ENCODE results near the gene NTSR1.

DNA sequence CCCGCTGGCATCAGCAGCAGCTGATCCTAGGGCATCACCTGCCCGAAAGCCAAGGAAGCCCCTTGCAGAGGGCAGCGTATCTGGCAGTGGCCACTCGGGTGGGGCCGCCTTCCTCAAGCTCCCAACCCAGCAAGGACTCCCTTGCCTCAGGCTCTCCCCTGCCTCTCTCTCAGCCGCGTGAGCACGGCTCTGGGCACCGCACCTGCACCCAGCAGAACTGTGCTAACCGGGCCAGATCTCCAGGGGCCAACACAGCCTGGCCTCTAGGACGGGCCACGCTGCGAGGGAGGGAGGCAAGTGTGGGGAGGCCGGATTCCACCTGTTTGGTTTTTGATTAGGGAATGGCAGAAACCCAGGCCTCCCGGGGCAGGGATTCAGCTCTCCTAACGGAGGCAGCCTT lies 75.9 kb downstream of the NTSR1 start:
- TF ChIP-seq, protein P1, sequence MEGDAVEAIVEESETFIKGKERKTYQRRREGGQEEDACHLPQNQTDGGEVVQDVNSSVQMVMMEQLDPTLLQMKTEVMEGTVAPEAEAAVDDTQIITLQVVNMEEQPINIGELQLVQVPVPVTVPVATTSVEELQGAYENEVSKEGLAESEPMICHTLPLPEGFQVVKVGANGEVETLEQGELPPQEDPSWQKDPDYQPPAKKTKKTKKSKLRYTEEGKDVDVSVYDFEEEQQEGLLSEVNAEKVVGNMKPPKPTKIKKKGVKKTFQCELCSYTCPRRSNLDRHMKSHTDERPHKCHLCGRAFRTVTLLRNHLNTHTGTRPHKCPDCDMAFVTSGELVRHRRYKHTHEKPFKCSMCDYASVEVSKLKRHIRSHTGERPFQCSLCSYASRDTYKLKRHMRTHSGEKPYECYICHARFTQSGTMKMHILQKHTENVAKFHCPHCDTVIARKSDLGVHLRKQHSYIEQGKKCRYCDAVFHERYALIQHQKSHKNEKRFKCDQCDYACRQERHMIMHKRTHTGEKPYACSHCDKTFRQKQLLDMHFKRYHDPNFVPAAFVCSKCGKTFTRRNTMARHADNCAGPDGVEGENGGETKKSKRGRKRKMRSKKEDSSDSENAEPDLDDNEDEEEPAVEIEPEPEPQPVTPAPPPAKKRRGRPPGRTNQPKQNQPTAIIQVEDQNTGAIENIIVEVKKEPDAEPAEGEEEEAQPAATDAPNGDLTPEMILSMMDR (conservative IDR thresholded peaks at IDR 0.05) = no peak
- no peak for TF ChIP-seq EZH2 (IDR thresholded peaks at IDR 0.05; ENCODE audit: low read depth)

All from PC-9 (cell line).